HepG2 (cell line): ENCODE measurements around the gene CBL. TPM values are rescaled to one million over a fixed set of nuclear protein-coding genes. Genes with fewer than 3 reads are reported as not detected.

Experiments used
- AKAP8 ChIP-seq: sonication (generic); formaldehyde crosslinking; IDR thresholded peaks from 2 replicates; pipeline ENCODE4 v1.5.1; 2020; ENCODE audit warnings: mild to moderate bottlenecking, missing genetic modification reagents
- HIC2 ChIP-seq: sonication (generic); formaldehyde crosslinking; IDR thresholded peaks from 2 replicates; pipeline ENCODE4 v1.9.0; 2022; ENCODE audit warnings: low read depth, missing genetic modification reagents
- HIVEP1 ChIP-seq: sonication (generic); formaldehyde crosslinking; IDR thresholded peaks from 2 replicates; pipeline ENCODE4 v1.4.0; 2020; ENCODE audit warnings: mild to moderate bottlenecking, missing genetic modification reagents
- HMG20B ChIP-seq: conservative IDR thresholded peaks from 2 replicates; pipeline ENCODE4 v1.6.1; 2016; ENCODE audit warnings: missing genetic modification reagents, missing compliant biosample characterization
- LBX2 ChIP-seq: sonication (generic); formaldehyde crosslinking; IDR thresholded peaks from 2 replicates; pipeline ENCODE4 v1.5.0; 2020; ENCODE audit warnings: missing genetic modification reagents, mild to moderate bottlenecking, borderline replicate concordance
- NFATC3 ChIP-seq: sonication (generic); formaldehyde crosslinking; IDR thresholded peaks from 2 replicates; pipeline ENCODE4 v1.5.1; 2020; ENCODE audit warnings: mild to moderate bottlenecking, missing genetic modification reagents
- PPARG ChIP-seq: conservative IDR thresholded peaks from 2 replicates; pipeline ENCODE4 v1.6.1; 2016; ENCODE audit warnings: missing biosample characterization, missing genetic modification reagents
- RARA ChIP-seq: IDR thresholded peaks from 2 replicates; pipeline ENCODE4 v1.6.1; 2016; ENCODE audit warnings: missing genetic modification reagents, missing compliant biosample characterization
- REPIN1 ChIP-seq: sonication (generic); formaldehyde crosslinking; IDR thresholded peaks from 2 replicates; pipeline ENCODE4 v1.8.0; 2022; ENCODE audit warnings: missing genetic modification reagents, low read depth, mild to moderate bottlenecking, borderline replicate concordance
- RERE ChIP-seq: IDR thresholded peaks from 2 replicates; pipeline ENCODE4 v1.6.1; 2016; ENCODE audit warnings: low read depth, missing genetic modification reagents, missing compliant biosample characterization
- RFXAP ChIP-seq: sonication (generic); formaldehyde crosslinking; IDR thresholded peaks from 2 replicates; pipeline ENCODE4 v1.4.0; 2020; ENCODE audit warnings: missing genetic modification reagents, borderline replicate concordance
- ZFP62 ChIP-seq: sonication (generic); formaldehyde crosslinking; IDR thresholded peaks from 2 replicates; pipeline ENCODE4 v1.4.0; 2020; ENCODE audit warnings: missing genetic modification reagents
- ZNF180 ChIP-seq: sonication (generic); formaldehyde crosslinking; IDR thresholded peaks from 2 replicates; pipeline ENCODE4 v1.4.0; 2020; ENCODE audit warnings: low read depth, missing genetic modification reagents, borderline replicate concordance
- ZNF263 ChIP-seq: sonication (generic); formaldehyde crosslinking; IDR thresholded peaks from 2 replicates; pipeline ENCODE4 v1.4.0; 2020; ENCODE audit warnings: missing genetic modification reagents
- ZNF451 ChIP-seq: sonication (generic); formaldehyde crosslinking; IDR thresholded peaks from 2 replicates; pipeline ENCODE4 v1.5.0; 2020; ENCODE audit warnings: mild to moderate bottlenecking, missing genetic modification reagents
- ZNF598 ChIP-seq: sonication (generic); formaldehyde crosslinking; IDR thresholded peaks from 2 replicates; pipeline ENCODE4 v1.5.1; 2020; ENCODE audit warnings: mild to moderate bottlenecking, missing genetic modification reagents, borderline replicate concordance
- ZNF607 ChIP-seq: sonication (generic); formaldehyde crosslinking; IDR thresholded peaks from 2 replicates; pipeline ENCODE4 v1.5.1; 2020; ENCODE audit warnings: missing genetic modification reagents, mild to moderate bottlenecking, borderline replicate concordance
- ZNF652 ChIP-seq: IDR thresholded peaks from 2 replicates; pipeline ENCODE4 v1.6.1; 2016; ENCODE audit warnings: low read depth, borderline replicate concordance
- polyA plus RNA-seq, 8 experiments: library from polyadenylated mRNA; depleted of rRNA in 3 of 8; stranded (reverse) in 7 of 8; unstranded in 1 of 8; fragments of >200 nt; fragmentation: Illumina TruSeq in 4 of 8; extraction: Trizol in 4 of 8; gene quantifications; 2 replicates each; pipeline versions ENCODE4 v1.2.1 to v1.2.3, GENCODE V29; 2011 to 2016; ENCODE audit warnings: low read depth in 4 of 8, missing spikeins in 1 of 8, mixed read lengths in 1 of 8; ENCODE audit not compliant: insufficient read depth in 1 of 8
- total RNA-seq, 5 experiments: library from RNA; depleted of rRNA; stranded (reverse); fragments of >200 nt; fragmentation: Illumina TruSeq; extraction: Trizol; gene quantifications; 2 replicates each; pipeline ENCODE4 v1.2.3, GENCODE V29; 2016; ENCODE audit warnings: low read depth in 1 of 5
- TF ChIP-seq, protein P1 (sequence below): IDR thresholded peaks from 2 replicates; pipeline ENCODE4 v1.6.1; 2016; ENCODE audit warnings: mild to moderate bottlenecking
- TF ChIP-seq, protein P2 (sequence below): sonication (generic); formaldehyde crosslinking; IDR thresholded peaks from 2 replicates; pipeline ENCODE4 v1.5.0; 2020; ENCODE audit warnings: mild to moderate bottlenecking, missing genetic modification reagents

The CBL gene
- total and polyA plus RNA-seq, 2 of the 13 experiments (the other 11 are each of a cell fraction or from before 2014, with no cell fraction given), result 6.6 to 7.4 TPM

GRCh38 chr11:119169282-119169719 lies 36.8 kb upstream of the CBL start (continued):
- TF ChIP-seq ZNF263 (CRISPR knock-in tag) (no peak), HIVEP1 (CRISPR knock-in tag) (no peak), HIC2 (CRISPR knock-in tag) (no peak), NFATC3 (CRISPR knock-in tag) (no peak), ZNF598 (CRISPR knock-in tag) (no peak), ZFP62 (CRISPR knock-in tag) (no peak), ZNF180 (no peak), RFXAP (CRISPR knock-in tag) (no peak), ZNF451 (CRISPR knock-in tag) (no peak), AKAP8 (CRISPR knock-in tag) (no peak), HMG20B (no peak), ZNF607 (CRISPR knock-in tag) (no peak), PPARG (CRISPR knock-in tag) (no peak), RARA (CRISPR knock-in tag) (no peak), LBX2 (CRISPR knock-in tag) (no peak), RERE (CRISPR knock-in tag) (no peak), ZNF652 (peak; percentile 76; the same call in 1 of the 2 replicates), REPIN1 (no peak)
- TF ChIP-seq, protein P1, sequence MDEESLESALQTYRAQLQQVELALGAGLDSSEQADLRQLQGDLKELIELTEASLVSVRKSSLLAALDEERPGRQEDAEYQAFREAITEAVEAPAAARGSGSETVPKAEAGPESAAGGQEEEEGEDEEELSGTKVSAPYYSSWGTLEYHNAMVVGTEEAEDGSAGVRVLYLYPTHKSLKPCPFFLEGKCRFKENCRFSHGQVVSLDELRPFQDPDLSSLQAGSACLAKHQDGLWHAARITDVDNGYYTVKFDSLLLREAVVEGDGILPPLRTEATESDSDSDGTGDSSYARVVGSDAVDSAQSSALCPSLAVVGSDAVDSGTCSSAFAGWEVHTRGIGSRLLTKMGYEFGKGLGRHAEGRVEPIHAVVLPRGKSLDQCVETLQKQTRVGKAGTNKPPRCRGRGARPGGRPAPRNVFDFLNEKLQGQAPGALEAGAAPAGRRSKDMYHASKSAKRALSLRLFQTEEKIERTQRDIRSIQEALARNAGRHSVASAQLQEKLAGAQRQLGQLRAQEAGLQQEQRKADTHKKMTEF (CRISPR knock-in tag), result no peak
- TF ChIP-seq, protein P2, sequence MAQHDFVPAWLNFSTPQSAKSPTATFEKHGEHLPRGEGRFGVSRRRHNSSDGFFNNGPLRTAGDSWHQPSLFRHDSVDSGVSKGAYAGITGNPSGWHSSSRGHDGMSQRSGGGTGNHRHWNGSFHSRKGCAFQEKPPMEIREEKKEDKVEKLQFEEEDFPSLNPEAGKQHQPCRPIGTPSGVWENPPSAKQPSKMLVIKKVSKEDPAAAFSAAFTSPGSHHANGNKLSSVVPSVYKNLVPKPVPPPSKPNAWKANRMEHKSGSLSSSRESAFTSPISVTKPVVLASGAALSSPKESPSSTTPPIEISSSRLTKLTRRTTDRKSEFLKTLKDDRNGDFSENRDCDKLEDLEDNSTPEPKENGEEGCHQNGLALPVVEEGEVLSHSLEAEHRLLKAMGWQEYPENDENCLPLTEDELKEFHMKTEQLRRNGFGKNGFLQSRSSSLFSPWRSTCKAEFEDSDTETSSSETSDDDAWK (CRISPR knock-in tag), result no peak
